HEK293 (cell line): ENCODE results near the gene IGDCC3.
A peak's percentile ranks its signal among the peaks of the same experiment; 100 is the strongest.

Source experiments
- CTCF ChIA-PET: fragments of 350-600 bp; formaldehyde crosslinking; extraction: SDS; loops from one replicate; lab custom pipeline; 2021; ENCODE audit warnings: antibody characterized with exemption; lab: Yijun Ruan, JAX
- POLR2A ChIA-PET: fragments of 300-600 bp; formaldehyde crosslinking; extraction: SDS; loops from one replicate; lab custom pipeline; 2020; ENCODE audit warnings: antibody characterized with exemption, inconsistent platforms; lab: Yijun Ruan, JAX
- H3K27ac ChIP-seq: fragments of 200-500 bp; sonication (Bioruptor generic); 2 replicates; pipeline ENCODE4 v1.5.1; 2014; ENCODE audit warnings: low read depth, low read length, control low read depth, inconsistent platforms; ENCODE audit errors: extremely low read depth
- H3K36me3 ChIP-seq, 2 experiments: fragments of 200-500 bp in 1 of 2; sonication (Bioruptor generic) in 1 of 2; 1 replicate in 1 of 2; 2 replicates in 1 of 2; pipeline ENCODE4 v1.5.1; 2014 to 2017; ENCODE audit warnings: inconsistent platforms in 2 of 2, low read length in 2 of 2; ENCODE audit not compliant: control insufficient read depth in 2 of 2, insufficient read depth in 1 of 2
- H3K4me1 ChIP-seq: fragments of 200-500 bp; sonication (Bioruptor generic); 2 replicates; pipeline ENCODE4 v1.5.1; 2014; ENCODE audit warnings: mild to moderate bottlenecking, low read length, inconsistent platforms; ENCODE audit not compliant: control insufficient read depth, insufficient read depth
- H3K4me3 ChIP-seq: 2 replicates; pipeline ENCODE4 v1.5.1; 2011; ENCODE audit warnings: low read depth, mild to moderate bottlenecking, control low read depth, low read length, moderate library complexity
- H3K9me3 ChIP-seq: fragments of 200-500 bp; sonication (Bioruptor generic); 2 replicates; pipeline ENCODE4 v1.5.1; 2014; ENCODE audit warnings: low read depth, low read length, inconsistent platforms; ENCODE audit not compliant: control insufficient read depth, insufficient read depth
- EGR2 ChIP-seq: fragments of 450-650 bp; formaldehyde crosslinking; IDR thresholded peaks from 2 replicates; pipeline ENCODE4 v1.5.1; 2016; ENCODE audit warnings: low read depth, missing biosample characterization, missing genetic modification characterization
- REPIN1 ChIP-seq: fragments of 450-650 bp; formaldehyde crosslinking; IDR thresholded peaks from 2 replicates; pipeline ENCODE4 v1.5.1; 2017; ENCODE audit warnings: missing biosample characterization, missing genetic modification characterization, low read depth
- SCRT1 ChIP-seq: fragments of 450-650 bp; formaldehyde crosslinking; IDR thresholded peaks from 2 replicates; pipeline ENCODE4 v1.5.1; 2016; ENCODE audit warnings: missing biosample characterization, missing genetic modification characterization, borderline replicate concordance
- TRIM28 ChIP-seq: IDR thresholded peaks from 2 replicates; pipeline ENCODE4 v1.6.1; 2011; ENCODE audit warnings: low read length, control low read depth, borderline replicate concordance
- ZNF114 ChIP-seq: fragments of 450-650 bp; formaldehyde crosslinking; IDR thresholded peaks from 2 replicates; pipeline ENCODE4 v1.5.0; 2017; ENCODE audit warnings: missing biosample characterization, missing genetic modification characterization
- ZNF155 ChIP-seq: fragments of 450-650 bp; formaldehyde crosslinking; IDR thresholded peaks from 2 replicates; pipeline ENCODE4 v1.5.1; 2016; ENCODE audit warnings: missing biosample characterization, missing genetic modification characterization
- ZNF221 ChIP-seq: fragments of 450-650 bp; formaldehyde crosslinking; IDR thresholded peaks from 2 replicates; pipeline ENCODE4 v1.5.1; 2017; ENCODE audit warnings: missing biosample characterization, missing genetic modification characterization, borderline replicate concordance
- ZNF426 ChIP-seq: fragments of 450-650 bp; formaldehyde crosslinking; IDR thresholded peaks from 2 replicates; pipeline ENCODE4 v1.5.1; 2017; ENCODE audit warnings: missing biosample characterization, missing genetic modification characterization, mild to moderate bottlenecking, inconsistent platforms, moderate library complexity
- ZNF48 ChIP-seq: fragments of 450-650 bp; formaldehyde crosslinking; IDR thresholded peaks from 2 replicates; pipeline ENCODE4 v1.5.1; 2016; ENCODE audit warnings: missing biosample characterization, missing genetic modification characterization
- ZNF548 ChIP-seq: fragments of 450-650 bp; formaldehyde crosslinking; IDR thresholded peaks from 2 replicates; pipeline ENCODE4 v1.5.1; 2016; ENCODE audit warnings: missing biosample characterization, missing genetic modification characterization
- ZNF549 ChIP-seq: fragments of 450-650 bp; IDR thresholded peaks from 2 replicates; pipeline ENCODE4 v1.5.1; 2018; ENCODE audit warnings: missing biosample characterization, missing genetic modification characterization, mild to moderate bottlenecking, inconsistent platforms, moderate library complexity
- ZNF558 ChIP-seq: fragments of 450-650 bp; formaldehyde crosslinking; IDR thresholded peaks from 2 replicates; pipeline ENCODE4 v1.5.1; 2016; ENCODE audit warnings: missing biosample characterization, missing genetic modification characterization
- ZNF561 ChIP-seq: fragments of 450-650 bp; IDR thresholded peaks from 2 replicates; pipeline ENCODE4 v1.5.1; 2018; ENCODE audit warnings: missing biosample characterization, missing genetic modification characterization, borderline replicate concordance
- ZNF600 ChIP-seq: fragments of 450-650 bp; formaldehyde crosslinking; IDR thresholded peaks from 2 replicates; pipeline ENCODE4 v1.5.1; 2016; ENCODE audit warnings: missing biosample characterization, missing genetic modification characterization
- ZNF623 ChIP-seq: fragments of 450-650 bp; formaldehyde crosslinking; IDR thresholded peaks from 2 replicates; pipeline ENCODE4 v1.5.1; 2016; ENCODE audit warnings: missing biosample characterization, missing genetic modification characterization
- ZNF747 ChIP-seq: fragments of 450-650 bp; formaldehyde crosslinking; IDR thresholded peaks from 2 replicates; pipeline ENCODE4 v1.5.1; 2016; ENCODE audit warnings: missing biosample characterization, missing genetic modification characterization
- ZNF791 ChIP-seq: fragments of 450-650 bp; formaldehyde crosslinking; IDR thresholded peaks from 2 replicates; pipeline ENCODE4 v1.5.1; 2016; ENCODE audit warnings: missing biosample characterization, missing genetic modification characterization
- TF ChIP-seq, protein P1 (sequence below): fragments of 450-650 bp; formaldehyde crosslinking; IDR thresholded peaks from 2 replicates; pipeline ENCODE4 v1.5.1; 2016; ENCODE audit warnings: missing biosample characterization, missing genetic modification characterization
- TF ChIP-seq, protein P2 (sequence below): fragments of 450-650 bp; formaldehyde crosslinking; IDR thresholded peaks from 2 replicates; pipeline ENCODE4 v1.5.1; 2016; ENCODE audit warnings: missing biosample characterization, missing genetic modification characterization, low read depth
- TF ChIP-seq, protein P3 (sequence below): fragments of 450-650 bp; formaldehyde crosslinking; IDR thresholded peaks from 2 replicates; pipeline ENCODE4 v1.5.1; 2017; ENCODE audit warnings: missing biosample characterization, missing genetic modification characterization

The IGDCC3 gene

GRCh38 chr15:65286069-65286703, 91.6 kb downstream of the IGDCC3 start (continued):
- TF ChIP-seq, protein P1, sequence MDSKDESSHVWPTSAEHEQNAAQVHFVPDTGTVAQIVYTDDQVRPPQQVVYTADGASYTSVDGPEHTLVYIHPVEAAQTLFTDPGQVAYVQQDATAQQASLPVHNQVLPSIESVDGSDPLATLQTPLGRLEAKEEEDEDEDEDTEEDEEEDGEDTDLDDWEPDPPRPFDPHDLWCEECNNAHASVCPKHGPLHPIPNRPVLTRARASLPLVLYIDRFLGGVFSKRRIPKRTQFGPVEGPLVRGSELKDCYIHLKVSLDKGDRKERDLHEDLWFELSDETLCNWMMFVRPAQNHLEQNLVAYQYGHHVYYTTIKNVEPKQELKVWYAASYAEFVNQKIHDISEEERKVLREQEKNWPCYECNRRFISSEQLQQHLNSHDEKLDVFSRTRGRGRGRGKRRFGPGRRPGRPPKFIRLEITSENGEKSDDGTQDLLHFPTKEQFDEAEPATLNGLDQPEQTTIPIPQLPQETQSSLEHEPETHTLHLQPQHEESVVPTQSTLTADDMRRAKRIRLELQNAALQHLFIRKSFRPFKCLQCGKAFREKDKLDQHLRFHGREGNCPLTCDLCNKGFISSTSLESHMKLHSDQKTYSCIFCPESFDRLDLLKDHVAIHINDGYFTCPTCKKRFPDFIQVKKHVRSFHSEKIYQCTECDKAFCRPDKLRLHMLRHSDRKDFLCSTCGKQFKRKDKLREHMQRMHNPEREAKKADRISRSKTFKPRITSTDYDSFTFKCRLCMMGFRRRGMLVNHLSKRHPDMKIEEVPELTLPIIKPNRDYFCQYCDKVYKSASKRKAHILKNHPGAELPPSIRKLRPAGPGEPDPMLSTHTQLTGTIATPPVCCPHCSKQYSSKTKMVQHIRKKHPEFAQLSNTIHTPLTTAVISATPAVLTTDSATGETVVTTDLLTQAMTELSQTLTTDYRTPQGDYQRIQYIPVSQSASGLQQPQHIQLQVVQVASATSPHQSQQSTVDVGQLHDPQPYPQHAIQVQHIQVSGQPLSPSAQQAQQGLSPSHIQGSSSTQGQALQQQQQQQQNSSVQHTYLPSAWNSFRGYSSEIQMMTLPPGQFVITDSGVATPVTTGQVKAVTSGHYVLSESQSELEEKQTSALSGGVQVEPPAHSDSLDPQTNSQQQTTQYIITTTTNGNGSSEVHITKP (tag by site-specific recombination): 0 out of 2 replicates have a peak, but pooled peaks have one; percentile 1
- TF ChIP-seq, protein P2, sequence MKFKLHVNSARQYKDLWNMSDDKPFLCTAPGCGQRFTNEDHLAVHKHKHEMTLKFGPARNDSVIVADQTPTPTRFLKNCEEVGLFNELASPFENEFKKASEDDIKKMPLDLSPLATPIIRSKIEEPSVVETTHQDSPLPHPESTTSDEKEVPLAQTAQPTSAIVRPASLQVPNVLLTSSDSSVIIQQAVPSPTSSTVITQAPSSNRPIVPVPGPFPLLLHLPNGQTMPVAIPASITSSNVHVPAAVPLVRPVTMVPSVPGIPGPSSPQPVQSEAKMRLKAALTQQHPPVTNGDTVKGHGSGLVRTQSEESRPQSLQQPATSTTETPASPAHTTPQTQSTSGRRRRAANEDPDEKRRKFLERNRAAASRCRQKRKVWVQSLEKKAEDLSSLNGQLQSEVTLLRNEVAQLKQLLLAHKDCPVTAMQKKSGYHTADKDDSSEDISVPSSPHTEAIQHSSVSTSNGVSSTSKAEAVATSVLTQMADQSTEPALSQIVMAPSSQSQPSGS: no peak
- TF ChIP-seq ZNF48 (tag by site-specific recombination) (no peak), ZNF623 (tag by site-specific recombination) (0 out of 2 replicates have a peak, but pooled peaks have one; percentile 18), ZNF548 (tag by site-specific recombination) (no peak), ZNF221 (tag by site-specific recombination) (no peak), ZNF747 (tag by site-specific recombination) (no peak), EGR2 (tag by site-specific recombination) (peak; percentile 52), ZNF155 (tag by site-specific recombination) (no peak), ZNF426 (tag by site-specific recombination) (no peak), SCRT1 (no peak), ZNF791 (tag by site-specific recombination) (no peak), REPIN1 (peak; percentile 71; the same call in 1 of the 2 replicates), ZNF561 (tag by site-specific recombination) (no peak), ZNF600 (peak; percentile 94), ZNF549 (no peak)
- TF ChIP-seq, protein P3, sequence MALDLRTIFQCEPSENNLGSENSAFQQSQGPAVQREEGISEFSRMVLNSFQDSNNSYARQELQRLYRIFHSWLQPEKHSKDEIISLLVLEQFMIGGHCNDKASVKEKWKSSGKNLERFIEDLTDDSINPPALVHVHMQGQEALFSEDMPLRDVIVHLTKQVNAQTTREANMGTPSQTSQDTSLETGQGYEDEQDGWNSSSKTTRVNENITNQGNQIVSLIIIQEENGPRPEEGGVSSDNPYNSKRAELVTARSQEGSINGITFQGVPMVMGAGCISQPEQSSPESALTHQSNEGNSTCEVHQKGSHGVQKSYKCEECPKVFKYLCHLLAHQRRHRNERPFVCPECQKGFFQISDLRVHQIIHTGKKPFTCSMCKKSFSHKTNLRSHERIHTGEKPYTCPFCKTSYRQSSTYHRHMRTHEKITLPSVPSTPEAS (tag by site-specific recombination): no peak

GRCh38 chr15:65285291-65286068, 92.3 kb downstream of the IGDCC3 start:
- Histone ChIP-seq H3K27ac (peak overlapping the region; percentile 64; the same call in 1 of the 2 replicates), H3K4me3 (peak overlapping the region; percentile 69), H3K4me1 (no peaks in the 10 kb centered on the region; the same call in none of the 2 replicates), H3K36me3 (peaks cover 0 to 7% of the 10 kb centered on the region in 2 experiments; a peak in 2 of 3 replicates), H3K9me3 (no peaks in the 10 kb centered on the region)
- CTCF ChIA-PET: interaction anchor here (0.6 to 7.9 kb wide), 10 partner anchors 10 to 991 kb away, joined by 3 to 80 read pairs (median 5); no protein-coding TSS in a partner anchor
- TF ChIP-seq ZNF114 (tag by site-specific recombination) (no peak), ZNF558 (tag by site-specific recombination) (no peak), TRIM28 (0 out of 2 replicates have a peak, but pooled peaks have one; percentile 6)
- POLR2A ChIA-PET: interaction anchor here (0.6 to 2.7 kb wide), 10 partner anchors 10 to 231 kb away, joined by 3 to 73 read pairs (median 4); partner anchors contain the start of genes CILP, CLPX and RNU5B-1
